ENCODE measurements around the gene DIAPH3.

- TF ChIP-seq CTCF (conservative IDR thresholded peaks at IDR 0.05; ENCODE audit: low read depth, low read length), result no peak
- no peak for TF ChIP-seq RCOR1 (IDR thresholded peaks at IDR 0.05; ENCODE audit: insufficient replicate concordance, low read length)
- TF ChIP-seq POLR2A (IDR thresholded peaks at IDR 0.05; ENCODE audit: low read depth, low read length), result no peak
- TF ChIP-seq CEBPB (IDR thresholded peaks at IDR 0.05; ENCODE audit: low read depth, low read length), result no peak
- TF ChIP-seq RAD21 (IDR thresholded peaks at IDR 0.05; ENCODE audit: low read length), result no peak
Observed at GRCh38 chr13:59674616-59675015, 489.1 kb downstream of the DIAPH3 start.
